ENCODE results near the gene INPP5D.

The INPP5D gene

DNA sequence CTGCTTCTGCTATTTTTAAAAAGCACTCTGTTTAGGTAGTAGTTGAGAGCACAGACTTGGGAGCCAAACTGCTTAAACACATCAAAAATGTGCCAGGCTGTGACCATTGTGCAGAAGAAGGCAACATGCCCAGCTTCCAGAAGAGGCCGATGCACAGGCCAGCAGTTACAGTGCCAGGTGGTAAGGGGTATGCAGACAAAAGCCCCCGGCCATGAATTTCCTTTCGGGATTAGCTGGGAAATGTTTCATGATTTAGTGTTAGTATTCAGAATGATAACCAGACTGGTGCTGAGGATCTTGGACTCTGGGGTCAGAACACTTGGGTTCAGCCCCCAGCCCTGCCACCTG, 151.4 kb downstream of the INPP5D start:
- Histone ChIP-seq H4K8ac (ENCODE audit: low read depth, low read length) (no peak overlapping the region), H3K4me1 (ENCODE audit: control insufficient read depth in 2 of 2, insufficient read depth in 1 of 2, low read depth in 1 of 2, low read length in 2 of 2) (peaks cover 16 to 20% of the 10 kb centered on the region in 2 donors), H3K36me3 (replicated peaks in 1 of 2; ENCODE audit: control insufficient read depth in 2 of 2, insufficient read depth in 2 of 2, low read length in 2 of 2) (no peaks in the 10 kb centered on the region), H3K9me3 (replicated peaks in 1 of 2; ENCODE audit: control insufficient read depth in 2 of 2, insufficient read depth in 1 of 2, low read depth in 1 of 2, low read length in 2 of 2) (no peaks in the 10 kb centered on the region), H2BK120ac (ENCODE audit: low read depth, low read length) (no peak overlapping the region), H3K4me2 (ENCODE audit: insufficient read depth, low read length, poor library complexity, severe bottlenecking) (no peak overlapping the region), H3K4ac (ENCODE audit: low read length) (no peak overlapping the region), H3K14ac (ENCODE audit: low read length) (no peak overlapping the region), H3K23ac (ENCODE audit: low read depth, low read length, poor library complexity) (no peak overlapping the region), H3K4me3 (ENCODE audit: low read length in 2 of 2) (no peak overlapping the region), H3K79me1 (ENCODE audit: low read depth, low read length) (no peaks in the 10 kb centered on the region), H3K27me3 (ENCODE audit: control insufficient read depth in 3 of 3, insufficient read depth in 3 of 3, low read depth in 1 of 3, low read length in 3 of 3) (no peaks in the 10 kb centered on the region), H2AK5ac (ENCODE audit: low read depth, low read length) (no peak overlapping the region), H2BK12ac (ENCODE audit: low read length) (no peak overlapping the region), H3K18ac (ENCODE audit: low read length) (no peak overlapping the region), H3K9ac (ENCODE audit: low read depth, low read length, poor library complexity) (no peak overlapping the region), H3K27ac (replicated peaks; ENCODE audit: low read length) (no peak overlapping the region), H2AFZ (ENCODE audit: low read length) (no peak overlapping the region), H2BK5ac (ENCODE audit: low read length) (no peak overlapping the region), H4K91ac (ENCODE audit: low read depth, low read length, poor library complexity) (no peak overlapping the region), H2BK15ac (ENCODE audit: low read length) (no peak overlapping the region)
- no peak for DNase-seq (ENCODE audit: low spot score)
- WGBS, 2 donors (ENCODE audit: extremely low coverage in 2 of 2, insufficient read length in 2 of 2, insufficient replicate concordance in 1 of 2) = no CpG with 5 or more reads among the region's 3 CpGs

DNA sequence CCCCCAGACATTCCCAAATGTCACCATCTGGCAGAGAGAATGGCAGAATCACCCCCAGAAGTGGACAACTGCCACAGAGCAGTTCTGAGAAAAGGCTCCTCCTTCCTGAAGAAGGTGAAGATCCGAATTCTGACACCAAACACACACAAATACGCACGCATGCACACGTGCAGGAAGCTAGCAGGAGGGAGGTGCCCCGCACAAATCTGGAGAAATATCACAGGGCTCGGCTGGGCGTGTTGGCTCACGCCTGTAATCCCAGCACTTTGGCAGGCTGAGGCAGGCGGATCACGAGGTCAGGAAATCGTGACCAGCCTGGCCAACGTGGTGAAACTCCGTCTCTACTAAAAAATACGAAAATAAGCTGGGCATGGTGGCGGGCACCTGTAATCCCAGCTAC, 152.9 kb downstream of the INPP5D start:
- H4K91ac ChIP-seq (ENCODE audit: low read depth, low read length, poor library complexity) = no peak overlapping the region
- H3K36me3 ChIP-seq (replicated peaks in 1 of 2; ENCODE audit: control insufficient read depth in 2 of 2, insufficient read depth in 2 of 2, low read length in 2 of 2) = no peaks in the 10 kb centered on the region
- H3K9ac ChIP-seq (ENCODE audit: low read depth, low read length, poor library complexity) = no peak overlapping the region
- H2BK12ac ChIP-seq (ENCODE audit: low read length) = no peak overlapping the region
- H4K8ac ChIP-seq (ENCODE audit: low read depth, low read length) = no peak overlapping the region
- no peak overlapping the region for H2BK15ac ChIP-seq (ENCODE audit: low read length)
- H3K14ac ChIP-seq (ENCODE audit: low read length) = no peak overlapping the region
- H3K27me3 ChIP-seq (ENCODE audit: control insufficient read depth in 3 of 3, insufficient read depth in 3 of 3, low read depth in 1 of 3, low read length in 3 of 3) = no peaks in the 10 kb centered on the region
- H3K4me2 ChIP-seq (ENCODE audit: insufficient read depth, low read length, poor library complexity, severe bottlenecking) = no peak overlapping the region
- no peak overlapping the region for H3K27ac ChIP-seq (replicated peaks; ENCODE audit: low read length)
- H3K4me3 ChIP-seq (ENCODE audit: low read length in 2 of 2) = no peak overlapping the region
- H2AK5ac ChIP-seq (ENCODE audit: low read depth, low read length) = no peak overlapping the region
- WGBS, 2 donors (ENCODE audit: extremely low coverage in 2 of 2, insufficient read length in 2 of 2, insufficient replicate concordance in 1 of 2) = no CpG with 5 or more reads among the region's 15 CpGs
- no peaks in the 10 kb centered on the region for H3K79me1 ChIP-seq (ENCODE audit: low read depth, low read length)
- H3K9me3 ChIP-seq (replicated peaks in 1 of 2; ENCODE audit: control insufficient read depth in 2 of 2, insufficient read depth in 1 of 2, low read depth in 1 of 2, low read length in 2 of 2) = no peaks in the 10 kb centered on the region
- H3K4me1 ChIP-seq (ENCODE audit: control insufficient read depth in 2 of 2, insufficient read depth in 1 of 2, low read depth in 1 of 2, low read length in 2 of 2) = peaks cover 16 to 20% of the 10 kb centered on the region in 2 donors
- H3K4ac ChIP-seq (ENCODE audit: low read length) = no peak overlapping the region
- no peak overlapping the region for H2BK120ac ChIP-seq (ENCODE audit: low read depth, low read length)
- H3K18ac ChIP-seq (ENCODE audit: low read length) = peak overlapping the region; percentile 27
- no peak overlapping the region for H3K23ac ChIP-seq (ENCODE audit: low read depth, low read length, poor library complexity)
- DNase-seq (ENCODE audit: low spot score) = no peak
- H2BK5ac ChIP-seq (ENCODE audit: low read length) = no peak overlapping the region
- H2AFZ ChIP-seq (ENCODE audit: low read length) = no peak overlapping the region

DNA sequence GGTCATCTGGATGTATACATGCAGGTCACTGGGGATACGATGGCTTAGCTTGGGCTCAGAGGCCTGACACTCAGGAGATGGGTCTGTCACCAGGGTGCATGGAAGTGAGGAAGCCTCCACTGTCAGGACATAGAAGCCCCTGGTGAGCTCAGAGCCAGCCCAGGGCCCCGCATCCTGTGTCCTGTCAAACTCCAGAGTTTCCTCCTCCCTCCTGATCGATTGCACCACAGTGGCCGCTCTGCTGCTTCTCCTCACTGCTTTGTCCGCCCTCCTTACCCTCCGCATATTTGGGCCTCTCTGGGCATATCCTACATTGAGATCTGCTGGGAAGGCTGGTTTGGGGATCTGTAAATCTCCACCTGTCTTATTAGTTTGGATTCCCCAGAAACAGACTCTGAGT, 153.8 kb downstream of the INPP5D start:
- DNase-seq (ENCODE audit: low spot score) = no peak
- Histone ChIP-seq H2BK5ac (ENCODE audit: low read length) (no peak overlapping the region), H3K18ac (ENCODE audit: low read length) (no peak overlapping the region), H3K23ac (ENCODE audit: low read depth, low read length, poor library complexity) (no peak overlapping the region), H2BK15ac (ENCODE audit: low read length) (no peak overlapping the region), H3K14ac (ENCODE audit: low read length) (no peak overlapping the region), H3K4me3 (ENCODE audit: low read length in 2 of 2) (no peak overlapping the region), H2AFZ (ENCODE audit: low read length) (no peak overlapping the region), H3K79me1 (ENCODE audit: low read depth, low read length) (no peaks in the 10 kb centered on the region), H3K27ac (replicated peaks; ENCODE audit: low read length) (no peak overlapping the region), H4K8ac (ENCODE audit: low read depth, low read length) (no peak overlapping the region), H2AK5ac (ENCODE audit: low read depth, low read length) (peak overlapping the region; percentile 87), H3K27me3 (ENCODE audit: control insufficient read depth in 3 of 3, insufficient read depth in 3 of 3, low read depth in 1 of 3, low read length in 3 of 3) (no peaks in the 10 kb centered on the region), H3K4me1 (ENCODE audit: control insufficient read depth in 2 of 2, insufficient read depth in 1 of 2, low read depth in 1 of 2, low read length in 2 of 2) (peaks cover 11 to 14% of the 10 kb centered on the region in 2 donors), H3K36me3 (replicated peaks in 1 of 2; ENCODE audit: control insufficient read depth in 2 of 2, insufficient read depth in 2 of 2, low read length in 2 of 2) (no peaks in the 10 kb centered on the region), H3K4ac (ENCODE audit: low read length) (no peak overlapping the region), H3K4me2 (ENCODE audit: insufficient read depth, low read length, poor library complexity, severe bottlenecking) (no peak overlapping the region), H4K91ac (ENCODE audit: low read depth, low read length, poor library complexity) (no peak overlapping the region), H2BK12ac (ENCODE audit: low read length) (no peak overlapping the region), H3K9ac (ENCODE audit: low read depth, low read length, poor library complexity) (no peak overlapping the region), H2BK120ac (ENCODE audit: low read depth, low read length) (no peak overlapping the region), H3K9me3 (replicated peaks in 1 of 2; ENCODE audit: control insufficient read depth in 2 of 2, insufficient read depth in 1 of 2, low read depth in 1 of 2, low read length in 2 of 2) (no peaks in the 10 kb centered on the region)
- no CpG with 5 or more reads among the region's 6 CpGs for WGBS, 2 donors (ENCODE audit: extremely low coverage in 2 of 2, insufficient read length in 2 of 2, insufficient replicate concordance in 1 of 2)

DNA sequence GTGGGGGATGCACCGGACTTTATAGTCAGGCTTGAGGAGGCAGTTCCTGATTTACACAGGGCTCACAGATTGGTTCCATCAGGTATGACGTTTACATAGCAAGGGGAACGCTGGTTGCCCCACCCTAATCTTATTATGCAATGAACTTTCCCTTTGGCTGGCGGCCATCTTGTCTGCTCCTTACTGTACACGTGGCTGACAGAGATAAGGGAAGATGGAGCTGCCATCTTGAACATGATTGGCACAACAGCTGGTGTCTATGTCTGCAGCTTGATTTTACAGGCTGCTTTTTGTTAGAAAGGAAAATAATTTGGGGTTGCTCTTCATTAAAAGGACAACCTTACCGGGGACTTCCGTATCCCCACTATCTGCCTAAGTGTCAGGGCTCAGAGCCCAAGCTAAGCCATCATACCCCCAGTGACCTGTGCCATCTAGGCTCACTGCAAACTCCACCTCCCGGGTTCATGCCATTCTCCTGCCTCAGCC, 157.8 kb downstream of the INPP5D start:
- no peak overlapping the region for H2BK120ac ChIP-seq (ENCODE audit: low read depth, low read length)
- no peak overlapping the region for H3K4me3 ChIP-seq (ENCODE audit: low read length in 2 of 2)
- no peak overlapping the region for H3K9ac ChIP-seq (ENCODE audit: low read depth, low read length, poor library complexity)
- H2BK15ac ChIP-seq (ENCODE audit: low read length) = no peak overlapping the region
- no peak overlapping the region for H3K4me2 ChIP-seq (ENCODE audit: insufficient read depth, low read length, poor library complexity, severe bottlenecking)
- no peak overlapping the region for H3K27ac ChIP-seq (replicated peaks; ENCODE audit: low read length)
- no peak overlapping the region for H2BK5ac ChIP-seq (ENCODE audit: low read length)
- H4K8ac ChIP-seq (ENCODE audit: low read depth, low read length) = no peak overlapping the region
- no peak overlapping the region for H4K91ac ChIP-seq (ENCODE audit: low read depth, low read length, poor library complexity)
- no peak overlapping the region for H2AFZ ChIP-seq (ENCODE audit: low read length)
- H2BK12ac ChIP-seq (ENCODE audit: low read length) = no peak overlapping the region
- no peaks in the 10 kb centered on the region for H3K36me3 ChIP-seq (replicated peaks in 1 of 2; ENCODE audit: control insufficient read depth in 2 of 2, insufficient read depth in 2 of 2, low read length in 2 of 2)
- no peaks in the 10 kb centered on the region for H3K9me3 ChIP-seq (replicated peaks in 1 of 2; ENCODE audit: control insufficient read depth in 2 of 2, insufficient read depth in 1 of 2, low read depth in 1 of 2, low read length in 2 of 2)
- no CpG with 5 or more reads among the region's 8 CpGs for WGBS, 2 donors (ENCODE audit: extremely low coverage in 2 of 2, insufficient read length in 2 of 2, insufficient replicate concordance in 1 of 2)
- no peak for DNase-seq (ENCODE audit: low spot score)
- no peak overlapping the region for H3K4ac ChIP-seq (ENCODE audit: low read length)
- H3K14ac ChIP-seq (ENCODE audit: low read length) = no peak overlapping the region
- no peak overlapping the region for H2AK5ac ChIP-seq (ENCODE audit: low read depth, low read length)
- H3K27me3 ChIP-seq (ENCODE audit: control insufficient read depth in 3 of 3, insufficient read depth in 3 of 3, low read depth in 1 of 3, low read length in 3 of 3) = no peaks in the 10 kb centered on the region
- H3K23ac ChIP-seq (ENCODE audit: low read depth, low read length, poor library complexity) = no peak overlapping the region
- peaks cover 0 to 3% of the 10 kb centered on the region in 2 donors for H3K4me1 ChIP-seq (ENCODE audit: control insufficient read depth in 2 of 2, insufficient read depth in 1 of 2, low read depth in 1 of 2, low read length in 2 of 2)
- H3K79me1 ChIP-seq (ENCODE audit: low read depth, low read length) = no peaks in the 10 kb centered on the region
- no peak overlapping the region for H3K18ac ChIP-seq (ENCODE audit: low read length)

Data from neuronal stem cell (in vitro differentiated cells).